H9 (cell line): ENCODE data around the gene ZNF474. TPM values are rescaled to one million over a fixed set of nuclear protein-coding genes. Genes with fewer than 3 reads are reported as not detected.

Source experiments
- DNase-seq: peaks from one replicate; pipeline ENCODE4 v3.0.0-alpha.2; 2017
- H2AFZ ChIP-seq: one replicate; pipeline ENCODE4 v1.6.1; 2013; ENCODE audit warnings: mild to moderate bottlenecking, low read length, control low read depth, moderate library complexity
- H2AK5ac ChIP-seq: 2 replicates; pipeline ENCODE4 v1.6.1; 2013; ENCODE audit warnings: low read length, control low read depth, mixed read lengths; ENCODE audit not compliant: insufficient read length
- H2BK120ac ChIP-seq: one replicate; pipeline ENCODE4 v1.6.1; 2013; ENCODE audit warnings: low read depth, mild to moderate bottlenecking, low read length, control low read depth, inconsistent platforms; ENCODE audit not compliant: poor library complexity, severe bottlenecking
- H2BK12ac ChIP-seq: 2 replicates; pipeline ENCODE4 v1.6.1; 2013; ENCODE audit warnings: low read length, control low read depth, mixed read lengths, low read depth; ENCODE audit not compliant: insufficient read length
- H2BK15ac ChIP-seq: 2 replicates; pipeline ENCODE4 v1.6.1; 2013; ENCODE audit warnings: low read depth, low read length, control low read depth
- H2BK20ac ChIP-seq: one replicate; pipeline ENCODE4 v1.6.1; 2013; ENCODE audit warnings: low read depth, mild to moderate bottlenecking, low read length, control low read depth, inconsistent platforms; ENCODE audit not compliant: poor library complexity, severe bottlenecking
- H2BK5ac ChIP-seq: 2 replicates; pipeline ENCODE4 v1.6.1; 2013; ENCODE audit warnings: low read length, control low read depth, mixed read lengths; ENCODE audit not compliant: insufficient read length
- H3K14ac ChIP-seq: 2 replicates; pipeline ENCODE4 v1.6.1; 2013; ENCODE audit warnings: low read length, control low read depth; ENCODE audit not compliant: insufficient read depth
- H3K18ac ChIP-seq: 2 replicates; pipeline ENCODE4 v1.6.1; 2013; ENCODE audit warnings: low read depth, mild to moderate bottlenecking, mixed read lengths, low read length, control low read depth; ENCODE audit not compliant: insufficient read length
- H3K23ac ChIP-seq: 2 replicates; pipeline ENCODE4 v1.6.1; 2013; ENCODE audit warnings: low read length, control low read depth, mixed read lengths, low read depth; ENCODE audit not compliant: insufficient read length
- H3K23me2 ChIP-seq: 2 replicates; pipeline ENCODE4 v1.6.1; 2013; ENCODE audit warnings: low read depth, mild to moderate bottlenecking, mixed read lengths, low read length, control low read depth; ENCODE audit not compliant: insufficient read length, poor library complexity, severe bottlenecking
- H3K27ac ChIP-seq: 2 replicates; pipeline ENCODE4 v1.5.1; 2013; ENCODE audit warnings: low read length, control low read depth, mixed read lengths, low read depth; ENCODE audit not compliant: insufficient read length
- H3K27me3 ChIP-seq: 2 replicates; pipeline ENCODE4 v1.6.1; 2013; ENCODE audit warnings: low read length, control low read depth, inconsistent platforms; ENCODE audit not compliant: insufficient read depth
- H3K4ac ChIP-seq: 2 replicates; pipeline ENCODE4 v1.6.1; 2013; ENCODE audit warnings: low read depth, mild to moderate bottlenecking, control low read depth, inconsistent platforms, low read length, moderate library complexity
- H3K4me1 ChIP-seq: 2 replicates; pipeline ENCODE4 v1.6.1; 2013; ENCODE audit warnings: low read length, control low read depth, inconsistent platforms; ENCODE audit not compliant: insufficient read depth
- H3K4me2 ChIP-seq: 2 replicates; pipeline ENCODE4 v1.6.1; 2013; ENCODE audit warnings: low read length, control low read depth, mixed read lengths; ENCODE audit not compliant: insufficient read length, insufficient read depth
- H3K56ac ChIP-seq: 2 replicates; pipeline ENCODE4 v1.6.1; 2013; ENCODE audit warnings: low read depth, mild to moderate bottlenecking, mixed read lengths, low read length, control low read depth; ENCODE audit not compliant: insufficient read length
- H3K79me1 ChIP-seq: 2 replicates; pipeline ENCODE4 v1.6.1; 2013; ENCODE audit warnings: low read depth, mild to moderate bottlenecking, moderate library complexity, low read length, control low read depth, inconsistent platforms; ENCODE audit not compliant: insufficient read depth, poor library complexity, severe bottlenecking
- H3K79me2 ChIP-seq: 2 replicates; pipeline ENCODE4 v1.6.1; 2013; ENCODE audit warnings: low read length, control low read depth, inconsistent platforms; ENCODE audit not compliant: insufficient read depth
- H3K9ac ChIP-seq: 2 replicates; pipeline ENCODE4 v1.6.1; 2013; ENCODE audit warnings: low read length, control low read depth, mixed read lengths; ENCODE audit not compliant: insufficient read length; ENCODE audit errors: extremely low read depth
- H3K9me3 ChIP-seq: one replicate; pipeline ENCODE4 v1.6.1; 2013; ENCODE audit warnings: low read depth, low read length, inconsistent platforms; ENCODE audit not compliant: control insufficient read depth
- H3T11ph ChIP-seq: one replicate; pipeline ENCODE4 v1.6.1; 2013; ENCODE audit warnings: mild to moderate bottlenecking, low read length, control low read depth, inconsistent platforms
- H4K20me1 ChIP-seq: one replicate; pipeline ENCODE4 v1.6.1; 2013; ENCODE audit not compliant: control insufficient read depth, insufficient read length, insufficient read depth
- H4K5ac ChIP-seq: 2 replicates; pipeline ENCODE4 v1.6.1; 2013; ENCODE audit warnings: low read depth, mild to moderate bottlenecking, mixed read lengths, low read length, control low read depth; ENCODE audit not compliant: insufficient read length
- H4K8ac ChIP-seq: replicated peaks from 2 replicates; pipeline ENCODE4 v1.6.1; 2013; ENCODE audit warnings: low read length, control low read depth, mixed read lengths, low read depth; ENCODE audit not compliant: insufficient read length
- H4K91ac ChIP-seq: 2 replicates; pipeline ENCODE4 v1.6.1; 2013; ENCODE audit warnings: low read depth, mild to moderate bottlenecking, moderate library complexity, mixed read lengths, low read length, control low read depth; ENCODE audit not compliant: insufficient read length
- H3K27ac Mint-ChIP-seq, 3 experiments: 2 replicates in 2 of 3; 3 replicates in 1 of 3; pipeline ENCODE4 v1.8.0; 2020 to 2021; ENCODE audit warnings: mixed read lengths in 3 of 3, mild to moderate bottlenecking in 1 of 3, moderate library complexity in 1 of 3
- H3K27me3 Mint-ChIP-seq: 2 replicates; pipeline ENCODE4 v1.8.0; 2021; ENCODE audit warnings: low read depth, mild to moderate bottlenecking, moderate library complexity, mixed read lengths
- H3K36me3 Mint-ChIP-seq, 3 experiments: 2 replicates in 2 of 3; 3 replicates in 1 of 3; pipeline ENCODE4 v1.8.0; 2020 to 2021; ENCODE audit warnings: low read depth in 3 of 3, mixed read lengths in 3 of 3; ENCODE audit not compliant: insufficient read depth in 1 of 3
- H3K4me1 Mint-ChIP-seq, 2 experiments: 2 replicates each; pipeline ENCODE4 v1.8.0; 2020; ENCODE audit warnings: mixed read lengths in 2 of 2
- H3K4me3 Mint-ChIP-seq, 2 experiments: 2 replicates in 1 of 2; 3 replicates in 1 of 2; pipeline ENCODE4 v1.8.0; 2020 to 2021; ENCODE audit warnings: mild to moderate bottlenecking in 2 of 2, mixed read lengths in 2 of 2, moderate library complexity in 1 of 2
- H3K9me3 Mint-ChIP-seq, 2 experiments: 2 replicates in 1 of 2; 3 replicates in 1 of 2; pipeline ENCODE4 v1.8.0; 2020; ENCODE audit warnings: mild to moderate bottlenecking in 2 of 2, mixed read lengths in 2 of 2, moderate library complexity in 1 of 2
- CTCF ChIP-seq: fragments of 200-600 bp; sonication (generic); conservative IDR thresholded peaks from 3 replicates; pipeline ENCODE4 v1.8.0; 2021; ENCODE audit warnings: antibody characterized with exemption, mild to moderate bottlenecking
- WGBS: extraction: QIAGEN DNeasy Blood & Tissue Kit; methylation state at CpG from one replicate; pipeline ENCODE4 v1.1.7; 2013; ENCODE audit warnings: missing lambda C conversion rate, low lambda C conversion rate, mixed read lengths; ENCODE audit not compliant: insufficient read length; ENCODE audit errors: extremely low coverage; 5-methylcytosine and 5-hydroxymethylcytosine counted together
- long read RNA-seq: library from polyadenylated mRNA; unstranded; transcript quantifications from one replicate; pipeline ENCODE4 v2.0.0, GENCODE V29; 2020
- total RNA-seq: library from RNA; stranded (reverse); gene quantifications from 2 replicates; pipeline ENCODE4 v1.2.1, GENCODE V29; 2021

ZNF474 gene
- not detected in 2 replicates for total RNA-seq
- long read RNA-seq, result 0 reads

- H3K9ac ChIP-seq, result no peak within 1 kb of the TSS
- peak within 1 kb of the TSS; percentile 93 for H2BK20ac ChIP-seq
- H2BK15ac ChIP-seq, result no peak within 1 kb of the TSS
- H3T11ph ChIP-seq, result peak within 1 kb of the TSS; percentile 90
- no peaks in the 10 kb centered on the region for H4K20me1 ChIP-seq
- no peak within 1 kb of the TSS for H2AFZ ChIP-seq
- no peaks in the 10 kb centered on the region for H3K9me3 ChIP-seq
- H2BK120ac ChIP-seq, result peak within 1 kb of the TSS; percentile 81
- Mint-ChIP-seq H3K27ac (peak within 1 kb of the TSS; percentile 6 to 94 (median 62); a peak in 4 of 7 replicates), H3K4me1 (peaks cover 7 to 9% of the 10 kb centered on the region in 2 experiments), H3K9me3 (no peaks in the 10 kb centered on the region), H3K36me3 (no peaks in the 10 kb centered on the region), H3K4me3 (no peak within 1 kb of the TSS), H3K27me3 (no peaks in the 10 kb centered on the region)
- H2AK5ac ChIP-seq, result no peak within 1 kb of the TSS
- H3K27ac ChIP-seq, result peak within 1 kb of the TSS; percentile 64
- no peaks in the 10 kb centered on the region for H3K23me2 ChIP-seq
- H3K14ac ChIP-seq, result peak within 1 kb of the TSS; percentile 84; the same call in 1 of the 2 replicates
- H3K4ac ChIP-seq, result peak within 1 kb of the TSS; percentile 56
- H4K8ac ChIP-seq, result no peak within 1 kb of the TSS
- H3K4me1 ChIP-seq, result no peaks in the 10 kb centered on the region; the same call in 1 of the 2 replicates
- no peak within 1 kb of the TSS for H2BK5ac ChIP-seq
- peak within 1 kb of the TSS; percentile 90 for H3K18ac ChIP-seq
- peak within 1 kb of the TSS; percentile 75 for H4K91ac ChIP-seq
- H3K56ac ChIP-seq, result no peak within 1 kb of the TSS
- peak; percentile 89 for DNase-seq
- no peak for TF ChIP-seq CTCF
- H2BK12ac ChIP-seq, result peak within 1 kb of the TSS; percentile 86
- H3K27me3 ChIP-seq, result no peaks in the 10 kb centered on the region
- H3K23ac ChIP-seq, result no peak within 1 kb of the TSS
- no peak within 1 kb of the TSS for H4K5ac ChIP-seq
- no peaks in the 10 kb centered on the region for H3K79me1 ChIP-seq
- no CpG with 5 or more reads among the region's 4 CpGs for WGBS
- H3K79me2 ChIP-seq, result no peaks in the 10 kb centered on the region
- no peak within 1 kb of the TSS for H3K4me2 ChIP-seq
Observed at GRCh38 chr5:122129306-122129705, at the start of gene ZNF474. ZNF474 (plus strand) TSS chr5:122129546; CDS start chr5:122151991, 22,445 bp downstream.
